ENCODE results near the gene STIM2.

STIM2 gene

DNA sequence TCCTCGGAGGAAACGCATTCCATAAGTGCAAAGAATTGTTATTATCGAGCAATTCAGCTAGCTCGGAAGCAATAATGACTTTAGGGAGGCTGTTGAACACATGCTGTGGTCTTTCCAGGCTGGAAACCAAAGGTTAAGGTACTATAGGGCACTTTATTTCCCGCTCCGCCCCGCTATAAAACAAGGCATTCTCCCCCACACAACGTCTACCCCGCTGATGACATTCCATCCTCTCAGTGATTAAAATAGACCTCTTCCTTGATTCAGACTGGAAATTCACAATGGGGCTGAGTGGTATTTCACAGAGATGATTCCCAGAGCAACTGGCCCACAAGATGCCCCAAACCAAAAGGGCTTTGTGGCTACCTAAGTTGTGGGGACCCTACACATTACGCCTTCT, 196.4 kb downstream of the STIM2 start:
- H3K4me3 ChIP-seq (ENCODE audit: low read length) = no peak overlapping the region
- no peak overlapping the region for H3K9ac ChIP-seq (ENCODE audit: low read depth, low read length)
- no peaks in the 10 kb centered on the region for H3K27me3 ChIP-seq (ENCODE audit: insufficient read depth, low read length)
- H3K27ac ChIP-seq (ENCODE audit: low read length) = no peak overlapping the region
- H3K9me3 ChIP-seq (ENCODE audit: insufficient read depth, low read depth, low read length) = no peaks in the 10 kb centered on the region
- H3K36me3 ChIP-seq (ENCODE audit: insufficient read depth, low read depth, low read length) = no peaks in the 10 kb centered on the region
- H3K4me1 ChIP-seq (ENCODE audit: insufficient read depth, low read length) = no peaks in the 10 kb centered on the region

- Histone ChIP-seq H3K27ac (ENCODE audit: low read length) (no peak overlapping the region), H3K36me3 (ENCODE audit: insufficient read depth, low read depth, low read length) (no peaks in the 10 kb centered on the region), H3K9me3 (ENCODE audit: insufficient read depth, low read depth, low read length) (no peaks in the 10 kb centered on the region), H3K4me3 (ENCODE audit: low read length) (no peak overlapping the region), H3K27me3 (ENCODE audit: insufficient read depth, low read length) (no peaks in the 10 kb centered on the region), H3K9ac (ENCODE audit: low read depth, low read length) (no peak overlapping the region), H3K4me1 (ENCODE audit: insufficient read depth, low read length) (no peaks in the 10 kb centered on the region)
Measured at GRCh38 chr4:27057662-27058061, 197.0 kb downstream of the STIM2 start.

GRCh38 chr4:27058819-27059406, 198.3 kb downstream of the STIM2 start:
- Histone ChIP-seq H3K4me1 (ENCODE audit: insufficient read depth, low read length) (no peaks in the 10 kb centered on the region), H3K9me3 (ENCODE audit: insufficient read depth, low read depth, low read length) (no peaks in the 10 kb centered on the region), H3K9ac (ENCODE audit: low read depth, low read length) (no peak overlapping the region), H3K27ac (ENCODE audit: low read length) (no peak overlapping the region), H3K27me3 (ENCODE audit: insufficient read depth, low read length) (no peaks in the 10 kb centered on the region), H3K4me3 (ENCODE audit: low read length) (no peak overlapping the region), H3K36me3 (ENCODE audit: insufficient read depth, low read depth, low read length) (no peaks in the 10 kb centered on the region)

DNA sequence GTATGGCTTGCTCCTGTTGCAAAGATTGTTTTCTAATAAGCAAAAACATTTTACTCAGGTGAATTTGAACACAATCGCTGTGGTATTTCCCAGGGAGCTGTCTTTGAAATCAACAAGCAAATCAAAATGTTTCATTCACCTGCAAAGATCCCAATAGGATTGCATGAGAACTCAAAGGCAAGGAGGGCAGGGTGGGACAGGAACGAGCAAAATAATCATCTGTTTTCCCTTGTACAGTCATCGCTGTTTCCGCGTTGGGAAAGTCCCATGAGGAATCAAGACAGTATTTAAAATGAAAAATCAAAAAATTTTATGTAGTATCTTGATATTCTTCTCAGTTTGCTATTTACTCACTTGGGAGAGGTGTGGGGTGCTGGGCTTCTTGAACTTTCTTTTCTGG, 198.8 kb downstream of the STIM2 start:
- H3K9ac ChIP-seq (ENCODE audit: low read depth, low read length) = no peak overlapping the region
- H3K27me3 ChIP-seq (ENCODE audit: insufficient read depth, low read length) = no peaks in the 10 kb centered on the region
- no peak overlapping the region for H3K27ac ChIP-seq (ENCODE audit: low read length)
- H3K4me1 ChIP-seq (ENCODE audit: insufficient read depth, low read length) = no peaks in the 10 kb centered on the region
- no peak overlapping the region for H3K4me3 ChIP-seq (ENCODE audit: low read length)
- H3K9me3 ChIP-seq (ENCODE audit: insufficient read depth, low read depth, low read length) = no peaks in the 10 kb centered on the region
- H3K36me3 ChIP-seq (ENCODE audit: insufficient read depth, low read depth, low read length) = no peaks in the 10 kb centered on the region

DNA sequence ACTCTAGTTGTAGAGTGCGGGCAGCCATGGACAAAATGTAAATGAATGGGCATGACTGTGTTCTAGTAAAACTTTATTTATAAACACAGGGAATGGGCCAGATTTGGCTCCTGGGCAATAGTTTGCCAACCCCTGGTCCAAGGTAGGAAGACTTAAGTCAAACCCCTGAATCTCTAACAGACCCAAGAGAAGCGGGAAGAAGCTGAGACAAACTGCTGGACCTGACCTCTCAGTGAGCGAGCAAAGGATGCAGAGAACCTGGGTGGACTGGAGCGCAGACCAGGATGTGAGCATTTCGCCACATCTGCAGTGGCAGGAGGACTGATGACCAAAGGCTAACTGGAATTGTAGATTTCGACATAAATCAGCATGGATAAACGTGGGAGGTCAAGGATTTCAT, 201.6 kb downstream of the STIM2 start:
- Histone ChIP-seq H3K9me3 (ENCODE audit: insufficient read depth, low read depth, low read length) (no peaks in the 10 kb centered on the region), H3K4me1 (ENCODE audit: insufficient read depth, low read length) (no peaks in the 10 kb centered on the region), H3K9ac (ENCODE audit: low read depth, low read length) (no peak overlapping the region), H3K27ac (ENCODE audit: low read length) (no peak overlapping the region), H3K27me3 (ENCODE audit: insufficient read depth, low read length) (no peaks in the 10 kb centered on the region), H3K36me3 (ENCODE audit: insufficient read depth, low read depth, low read length) (no peaks in the 10 kb centered on the region), H3K4me3 (ENCODE audit: low read length) (no peak overlapping the region)

GRCh38 chr4:27066591-27066990, 205.9 kb downstream of the STIM2 start:
- Histone ChIP-seq H3K4me3 (ENCODE audit: low read length) (no peak overlapping the region), H3K4me1 (ENCODE audit: insufficient read depth, low read length) (no peaks in the 10 kb centered on the region), H3K27me3 (ENCODE audit: insufficient read depth, low read length) (no peaks in the 10 kb centered on the region), H3K9ac (ENCODE audit: low read depth, low read length) (no peak overlapping the region), H3K36me3 (ENCODE audit: insufficient read depth, low read depth, low read length) (no peaks in the 10 kb centered on the region), H3K9me3 (ENCODE audit: insufficient read depth, low read depth, low read length) (no peaks in the 10 kb centered on the region), H3K27ac (ENCODE audit: low read length) (no peak overlapping the region)

DNA sequence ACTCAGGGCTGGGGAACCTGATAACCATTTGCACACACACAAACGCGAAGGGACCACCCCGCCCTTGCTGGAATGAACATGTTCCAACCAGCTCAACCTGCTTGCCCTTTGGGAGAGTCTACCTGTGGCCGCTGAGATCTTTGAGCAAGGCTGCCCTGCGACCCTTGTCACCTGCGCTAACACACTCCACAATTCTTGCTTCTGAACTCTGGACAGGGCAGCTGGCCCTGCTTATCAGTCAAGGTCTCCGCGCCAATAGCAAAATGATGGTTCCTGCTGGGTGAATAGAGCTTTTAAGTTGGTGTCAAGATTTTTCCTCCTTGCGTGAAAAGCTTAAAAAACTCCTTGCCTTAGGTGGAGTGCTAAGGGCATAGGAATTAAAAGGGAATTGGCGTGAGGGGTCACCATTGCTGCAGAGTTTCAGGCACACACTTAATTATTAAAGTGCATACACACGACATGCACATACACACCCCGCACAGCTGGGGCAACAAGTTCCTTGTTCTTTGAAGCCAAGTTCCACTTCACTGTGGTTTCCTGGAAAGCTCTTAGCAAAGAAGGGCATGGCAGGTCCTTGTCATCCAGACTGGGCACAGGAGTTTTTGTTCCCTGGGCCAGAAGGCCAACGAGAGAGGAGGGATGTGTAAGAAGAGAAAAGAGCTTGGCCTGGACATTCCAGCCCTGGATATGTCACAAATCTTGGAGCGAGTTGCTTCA, 207.7 kb downstream of the STIM2 start:
- Histone ChIP-seq H3K27me3 (ENCODE audit: insufficient read depth, low read length) (no peaks in the 10 kb centered on the region), H3K9ac (ENCODE audit: low read depth, low read length) (no peak overlapping the region), H3K36me3 (ENCODE audit: insufficient read depth, low read depth, low read length) (no peaks in the 10 kb centered on the region), H3K9me3 (ENCODE audit: insufficient read depth, low read depth, low read length) (no peaks in the 10 kb centered on the region), H3K4me3 (ENCODE audit: low read length) (no peak overlapping the region), H3K27ac (ENCODE audit: low read length) (no peak overlapping the region), H3K4me1 (ENCODE audit: insufficient read depth, low read length) (no peaks in the 10 kb centered on the region)
